Astrocyte (in vitro differentiated cells and primary cell): ENCODE measurements around the gene KRTAP10-8. TPM values are rescaled to one million over a fixed set of nuclear protein-coding genes. Genes with fewer than 3 reads are reported as not detected.

Experiments
- DNase-seq: peaks from one replicate; pipeline ENCODE4 v3.0.0-alpha.2; 2010; ENCODE audit warnings: low read depth
- FAIRE-seq: peaks from 2 replicates; lab custom pipeline; 2011; peaks lifted over from hg19 to GRCh38; lab: Jason Lieb, UNC
- H2AFZ ChIP-seq: 2 replicates; pipeline ENCODE4 v1.6.0; 2012; ENCODE audit warnings: low read depth, low read length, inconsistent platforms
- H3K27ac ChIP-seq: 2 replicates; pipeline ENCODE4 v1.5.1; 2011; ENCODE audit warnings: low read depth, low read length, inconsistent platforms
- H3K27me3 ChIP-seq: 2 replicates; pipeline ENCODE4 v1.6.0; 2011; ENCODE audit warnings: low read length, inconsistent platforms; ENCODE audit not compliant: insufficient read depth
- H3K36me3 ChIP-seq: 2 replicates; pipeline ENCODE4 v1.5.1; 2011; ENCODE audit warnings: low read length, inconsistent platforms; ENCODE audit not compliant: insufficient read depth
- H3K4me1 ChIP-seq: 2 replicates; pipeline ENCODE4 v1.5.1; 2011; ENCODE audit warnings: low read length, inconsistent platforms; ENCODE audit not compliant: insufficient read depth
- H3K4me2 ChIP-seq: 2 replicates; pipeline ENCODE4 v1.6.0; 2012; ENCODE audit warnings: low read length, inconsistent platforms
- H3K4me3 ChIP-seq: 2 replicates; pipeline ENCODE4 v1.5.1; 2011; ENCODE audit warnings: low read depth, mild to moderate bottlenecking, low read length, inconsistent platforms; ENCODE audit not compliant: insufficient read depth
- H3K79me2 ChIP-seq: 2 replicates; pipeline ENCODE4 v1.6.0; 2012; ENCODE audit warnings: mild to moderate bottlenecking, low read length, inconsistent platforms; ENCODE audit not compliant: insufficient read depth
- H3K9ac ChIP-seq: 2 replicates; pipeline ENCODE4 v1.6.0; 2012; ENCODE audit warnings: mild to moderate bottlenecking, low read length, inconsistent platforms
- H3K9me3 ChIP-seq: 2 replicates; pipeline ENCODE4 v1.5.1; 2012; ENCODE audit warnings: low read depth, mild to moderate bottlenecking, low read length, inconsistent platforms; ENCODE audit not compliant: insufficient read depth
- H4K20me1 ChIP-seq: 2 replicates; pipeline ENCODE4 v1.6.0; 2012; ENCODE audit warnings: low read length, inconsistent platforms; ENCODE audit not compliant: insufficient read depth
- H3K27ac Mint-ChIP-seq: one replicate; pipeline ENCODE4 v1.8.0; 2021; ENCODE audit warnings: mild to moderate bottlenecking, mixed read lengths; ENCODE audit not compliant: unreplicated experiment
- H3K27me3 Mint-ChIP-seq: one replicate; pipeline ENCODE4 v1.8.0; 2021; ENCODE audit warnings: low read depth, mixed read lengths; ENCODE audit not compliant: unreplicated experiment
- H3K36me3 Mint-ChIP-seq: one replicate; pipeline ENCODE4 v1.8.0; 2021; ENCODE audit warnings: low read depth, mixed read lengths; ENCODE audit not compliant: unreplicated experiment
- H3K4me1 Mint-ChIP-seq: one replicate; pipeline ENCODE4 v1.8.0; 2021; ENCODE audit warnings: low read depth, mixed read lengths; ENCODE audit not compliant: unreplicated experiment
- H3K4me3 Mint-ChIP-seq: one replicate; pipeline ENCODE4 v1.8.0; 2021; ENCODE audit warnings: mild to moderate bottlenecking, moderate library complexity, mixed read lengths; ENCODE audit not compliant: unreplicated experiment
- H3K9me3 Mint-ChIP-seq: one replicate; pipeline ENCODE4 v1.8.0; 2021; ENCODE audit warnings: mild to moderate bottlenecking, mixed read lengths; ENCODE audit not compliant: unreplicated experiment
- EZH2 ChIP-seq: IDR thresholded peaks from 2 replicates; pipeline ENCODE4 v1.6.1; 2012; ENCODE audit warnings: mild to moderate bottlenecking, low read length, inconsistent platforms; ENCODE audit not compliant: insufficient read depth
- total RNA-seq: library from RNA; stranded (reverse); gene quantifications from 2 replicates; pipeline ENCODE4 v1.2.1, GENCODE V29; 2021
- TF ChIP-seq, protein P1 (sequence below): IDR thresholded peaks from 2 replicates; pipeline ENCODE4 v1.5.1; 2011; ENCODE audit warnings: low read depth, mild to moderate bottlenecking, inconsistent platforms, low read length, moderate library complexity; ENCODE audit not compliant: insufficient read depth

KRTAP10-8 gene
- total RNA-seq, 1 donor from 2014 or later = not detected

DNA sequence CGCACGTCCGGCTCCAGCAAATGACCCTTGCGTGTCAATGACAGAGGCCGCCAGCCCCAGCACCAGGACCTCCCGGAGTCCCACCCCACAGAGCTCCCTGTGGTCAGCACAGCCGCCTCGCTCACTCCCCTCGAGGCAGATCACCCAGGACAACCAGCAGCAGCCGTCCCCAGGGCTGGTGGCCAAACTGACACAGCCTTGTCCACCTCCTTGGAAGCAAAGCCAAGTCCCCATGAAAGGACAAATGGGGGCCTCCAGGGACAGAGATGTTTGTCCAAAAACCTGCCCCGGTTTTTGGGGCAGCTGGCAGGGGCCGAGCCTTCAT is 27.4 kb downstream of the KRTAP10-8 start:
- Histone ChIP-seq H2AFZ (no peak overlapping the region), H3K9me3 (peaks cover 2% of the 10 kb centered on the region), H3K4me2 (no peak overlapping the region), H3K27ac (no peak overlapping the region), H3K27me3 (no peaks in the 10 kb centered on the region), H3K79me2 (no peaks in the 10 kb centered on the region), H3K9ac (no peak overlapping the region), H3K4me1 (no peaks in the 10 kb centered on the region), H4K20me1 (no peaks in the 10 kb centered on the region), H3K36me3 (no peaks in the 10 kb centered on the region), H3K4me3 (no peak overlapping the region)
- DNase-seq (no peak), FAIRE-seq (no peak)
- H3K27ac Mint-ChIP-seq = no peak overlapping the region
- no peaks in the 10 kb centered on the region for H3K4me1 Mint-ChIP-seq
- H3K27me3 Mint-ChIP-seq = peaks cover 33% of the 10 kb centered on the region
- H3K36me3 Mint-ChIP-seq = no peaks in the 10 kb centered on the region
- H3K9me3 Mint-ChIP-seq = peaks cover 16% of the 10 kb centered on the region
- no peak overlapping the region for H3K4me3 Mint-ChIP-seq
- TF ChIP-seq, protein P1, sequence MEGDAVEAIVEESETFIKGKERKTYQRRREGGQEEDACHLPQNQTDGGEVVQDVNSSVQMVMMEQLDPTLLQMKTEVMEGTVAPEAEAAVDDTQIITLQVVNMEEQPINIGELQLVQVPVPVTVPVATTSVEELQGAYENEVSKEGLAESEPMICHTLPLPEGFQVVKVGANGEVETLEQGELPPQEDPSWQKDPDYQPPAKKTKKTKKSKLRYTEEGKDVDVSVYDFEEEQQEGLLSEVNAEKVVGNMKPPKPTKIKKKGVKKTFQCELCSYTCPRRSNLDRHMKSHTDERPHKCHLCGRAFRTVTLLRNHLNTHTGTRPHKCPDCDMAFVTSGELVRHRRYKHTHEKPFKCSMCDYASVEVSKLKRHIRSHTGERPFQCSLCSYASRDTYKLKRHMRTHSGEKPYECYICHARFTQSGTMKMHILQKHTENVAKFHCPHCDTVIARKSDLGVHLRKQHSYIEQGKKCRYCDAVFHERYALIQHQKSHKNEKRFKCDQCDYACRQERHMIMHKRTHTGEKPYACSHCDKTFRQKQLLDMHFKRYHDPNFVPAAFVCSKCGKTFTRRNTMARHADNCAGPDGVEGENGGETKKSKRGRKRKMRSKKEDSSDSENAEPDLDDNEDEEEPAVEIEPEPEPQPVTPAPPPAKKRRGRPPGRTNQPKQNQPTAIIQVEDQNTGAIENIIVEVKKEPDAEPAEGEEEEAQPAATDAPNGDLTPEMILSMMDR = no peak
- no peak for TF ChIP-seq EZH2

- Mint-ChIP-seq H3K36me3 (no peaks in the 10 kb centered on the region), H3K27ac (no peak overlapping the region), H3K27me3 (peaks cover 35% of the 10 kb centered on the region), H3K9me3 (peaks cover 25% of the 10 kb centered on the region), H3K4me3 (no peak overlapping the region), H3K4me1 (no peaks in the 10 kb centered on the region)
- Histone ChIP-seq H2AFZ (no peak overlapping the region), H3K27ac (no peak overlapping the region), H3K4me2 (no peak overlapping the region), H3K9me3 (peaks cover 2% of the 10 kb centered on the region), H4K20me1 (no peaks in the 10 kb centered on the region), H3K79me2 (no peaks in the 10 kb centered on the region), H3K9ac (no peak overlapping the region), H3K4me3 (no peak overlapping the region), H3K4me1 (no peaks in the 10 kb centered on the region), H3K36me3 (no peaks in the 10 kb centered on the region), H3K27me3 (no peaks in the 10 kb centered on the region)
- no peak for DNase-seq
- no peak for TF ChIP-seq EZH2
- TF ChIP-seq, protein P1 = no peak
- FAIRE-seq = no peak
Observed at GRCh38 chr21:44640761-44641160, 28.9 kb downstream of the KRTAP10-8 start.

GRCh38 chr21:44643741-44644310 is 31.9 kb downstream of the KRTAP10-8 start:
- Histone ChIP-seq H3K79me2 (no peaks in the 10 kb centered on the region), H3K27ac (no peak overlapping the region), H3K9ac (no peak overlapping the region), H3K27me3 (no peaks in the 10 kb centered on the region), H3K9me3 (peaks cover 2% of the 10 kb centered on the region), H4K20me1 (no peaks in the 10 kb centered on the region), H3K4me1 (no peaks in the 10 kb centered on the region), H3K4me3 (no peak overlapping the region), H3K4me2 (no peak overlapping the region), H2AFZ (no peak overlapping the region), H3K36me3 (no peaks in the 10 kb centered on the region)
- no peak overlapping the region for H3K27ac Mint-ChIP-seq
- no peak overlapping the region for H3K4me3 Mint-ChIP-seq
- H3K4me1 Mint-ChIP-seq = no peaks in the 10 kb centered on the region
- peaks cover 26% of the 10 kb centered on the region for H3K9me3 Mint-ChIP-seq
- TF ChIP-seq EZH2 = no peak
- TF ChIP-seq, protein P1 = no peak
- peaks cover 34% of the 10 kb centered on the region for H3K27me3 Mint-ChIP-seq
- DNase-seq (no peak), FAIRE-seq (no peak)
- no peaks in the 10 kb centered on the region for H3K36me3 Mint-ChIP-seq
